ENCODE results near the gene CCDC14. TPM values are rescaled to one million over a fixed set of nuclear protein-coding genes. Genes with fewer than 3 reads are reported as not detected.

Gene CCDC14
- total RNA-seq, 1 donor from 2014 or later: 83.3 TPM

GRCh38 chr3:123870033-123870432 lies 91.0 kb downstream of the CCDC14 start:
- no peak for DNase-seq (ENCODE audit: extremely low spot score, unreplicated experiment)
- no peaks in the 10 kb centered on the region for H3K36me3 Mint-ChIP-seq

GRCh38 chr3:123869165-123869564 lies 91.9 kb downstream of the CCDC14 start:
- H3K36me3 Mint-ChIP-seq: no peaks in the 10 kb centered on the region
- H3K4me1 Mint-ChIP-seq (ENCODE audit: unreplicated experiment): peaks cover 4% of the 10 kb centered on the region
- peaks cover 3% of the 10 kb centered on the region for H3K9me3 Mint-ChIP-seq
- DNase-seq (ENCODE audit: extremely low spot score, unreplicated experiment): no peak
- H3K27me3 Mint-ChIP-seq: no peaks in the 10 kb centered on the region
- no peak for TF ChIP-seq CTCF (conservative IDR thresholded peaks at IDR 0.05)
- no peak overlapping the region for H3K4me3 Mint-ChIP-seq
- H3K27ac Mint-ChIP-seq: no peak overlapping the region

More at GRCh38 chr3:123870033-123870432, 91.0 kb downstream of the CCDC14 start:
- Mint-ChIP-seq H3K9me3 (peaks cover 3% of the 10 kb centered on the region), H3K4me3 (no peak overlapping the region), H3K27ac (no peak overlapping the region), H3K27me3 (peaks cover under 1% of the 10 kb centered on the region), H3K4me1 (ENCODE audit: unreplicated experiment) (peaks cover 4% of the 10 kb centered on the region)
- no peak for TF ChIP-seq CTCF (conservative IDR thresholded peaks at IDR 0.05)

GRCh38 chr3:123864706-123865105 lies 96.3 kb downstream of the CCDC14 start:
- DNase-seq (ENCODE audit: extremely low spot score, unreplicated experiment): no peak
- Mint-ChIP-seq H3K4me3 (no peak overlapping the region), H3K27ac (no peak overlapping the region), H3K9me3 (peaks cover 3% of the 10 kb centered on the region), H3K36me3 (no peaks in the 10 kb centered on the region), H3K27me3 (no peaks in the 10 kb centered on the region), H3K4me1 (ENCODE audit: unreplicated experiment) (peaks cover 3% of the 10 kb centered on the region)
- no peak for TF ChIP-seq CTCF (conservative IDR thresholded peaks at IDR 0.05)

Other genes with a start within 250 kb of the CCDC14 start
- gene MYLK, start 76.9 kb downstream of the CCDC14 start, total RNA-seq (ENCODE audit: low replicate concordance): 3.4 and 16.8 TPM in 2 replicates
- not detected in 2 replicates for gene ROPN1, start 30.9 kb upstream of the CCDC14 start, total RNA-seq (ENCODE audit: low replicate concordance)
- 36.4 and 57.0 TPM in 2 replicates for gene KALRN, start 72.1 kb upstream of the CCDC14 start, total RNA-seq (ENCODE audit: low replicate concordance)